22Rv1 (cell line): ENCODE measurements around the gene PIPOX.

Experiments
- CTCF ChIP-seq: fragments of 450-650 bp; IDR thresholded peaks from 2 replicates; pipeline ENCODE4 v1.5.1; 2017; ENCODE audit warnings: mild to moderate bottlenecking
- ZFX ChIP-seq: fragments of 450-650 bp; IDR thresholded peaks from 2 replicates; pipeline ENCODE4 v1.6.1; 2017; ENCODE audit warnings: antibody characterized with exemption, borderline replicate concordance

- TF ChIP-seq CTCF (no peak), ZFX (no peak)
Observed at GRCh38 chr17:29002811-29003210, 40.1 kb upstream of the PIPOX start.
